ENCODE results near the gene CPXM1. TPM values are rescaled to one million over a fixed set of nuclear protein-coding genes. Genes with fewer than 3 reads are reported as not detected.
"Not testable (repeated sequence)": the region's sequence is repeated elsewhere in the genome, so short reads cannot be mapped to it uniquely, and the experiment has no call there.

The CPXM1 gene
- total RNA-seq, 1 donor from 2014 or later, result 0.14 TPM

DNA sequence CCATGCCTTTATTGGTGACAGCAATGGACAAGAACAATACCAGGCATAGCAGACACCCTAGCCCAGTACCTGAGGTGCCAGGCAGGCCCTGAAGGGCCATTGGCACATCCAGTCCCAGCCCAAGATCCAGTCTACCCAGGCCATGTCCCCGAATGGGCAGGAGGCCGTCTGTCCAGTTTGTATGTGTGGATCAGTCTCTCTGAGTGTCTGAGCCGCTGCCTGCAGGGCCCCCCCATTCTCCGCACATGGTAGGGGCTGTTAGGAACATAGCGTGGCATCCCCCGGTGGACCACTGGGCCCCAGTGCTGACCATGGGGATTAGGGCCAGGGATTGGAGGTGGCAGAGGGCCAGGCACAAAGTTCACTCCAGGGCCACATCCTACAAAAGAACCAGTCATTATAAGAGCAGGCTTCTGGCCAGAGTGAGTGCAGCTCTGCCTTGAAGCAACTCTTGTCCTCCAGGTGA, 34.9 kb upstream of the CPXM1 start:
- DNase-seq, result no peak
- peaks cover 6% of the 10 kb centered on the region for H3K27me3 Mint-ChIP-seq
- intact Hi-C loops (cut with micrococcal nuclease), result no loop called here
- H3K27ac Mint-ChIP-seq, result no peak overlapping the region
- H3K36me3 Mint-ChIP-seq (ENCODE audit: low read depth), result peaks cover 32% of the 10 kb centered on the region
- peaks cover 4% of the 10 kb centered on the region for H3K9me3 Mint-ChIP-seq
- H3K4me3 Mint-ChIP-seq, result no peak overlapping the region
- peaks cover 14% of the 10 kb centered on the region for H3K4me1 Mint-ChIP-seq

DNA sequence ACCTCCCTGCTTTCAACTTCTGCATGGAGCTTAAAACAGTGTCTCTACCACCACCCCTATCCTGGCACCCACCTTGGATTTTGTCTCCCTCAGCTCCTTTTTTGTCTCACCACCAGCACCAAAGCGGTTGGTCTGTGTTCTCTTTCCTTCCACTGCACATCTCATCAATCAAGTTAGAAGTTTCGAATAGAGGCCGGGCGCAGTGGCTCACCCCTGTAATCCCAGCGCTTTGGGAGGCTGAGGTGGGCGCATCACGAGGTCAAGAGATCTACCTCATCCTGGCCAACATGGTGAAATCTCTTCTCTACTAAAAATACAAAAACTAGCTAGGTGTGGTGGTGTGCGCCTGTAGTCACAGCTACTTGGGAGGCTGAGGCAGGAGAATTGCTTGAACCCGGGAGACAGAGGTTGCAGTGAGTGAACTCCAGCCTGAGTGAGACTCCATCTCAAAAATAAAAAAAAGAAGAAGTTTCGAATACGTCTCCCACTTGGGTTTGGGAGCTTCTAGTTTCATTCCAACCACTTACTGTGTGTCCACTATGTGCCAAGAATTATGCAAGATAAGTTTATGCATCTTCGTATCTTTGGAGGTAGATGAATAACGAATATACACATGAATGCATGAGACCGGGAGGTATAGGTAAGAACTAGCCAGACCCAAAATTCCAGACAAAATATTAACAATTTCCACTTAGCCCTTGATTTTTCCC, 34.1 kb upstream of the CPXM1 start:
- DNase-seq, result no peak
- Mint-ChIP-seq H3K4me3 (no peak overlapping the region), H3K4me1 (peaks cover 13% of the 10 kb centered on the region), H3K9me3 (peaks cover 4% of the 10 kb centered on the region), H3K27me3 (peaks cover 10% of the 10 kb centered on the region), H3K36me3 (ENCODE audit: low read depth) (peaks cover 32% of the 10 kb centered on the region), H3K27ac (no peak overlapping the region)
- intact Hi-C loops (cut with micrococcal nuclease), result no loop called here

DNA sequence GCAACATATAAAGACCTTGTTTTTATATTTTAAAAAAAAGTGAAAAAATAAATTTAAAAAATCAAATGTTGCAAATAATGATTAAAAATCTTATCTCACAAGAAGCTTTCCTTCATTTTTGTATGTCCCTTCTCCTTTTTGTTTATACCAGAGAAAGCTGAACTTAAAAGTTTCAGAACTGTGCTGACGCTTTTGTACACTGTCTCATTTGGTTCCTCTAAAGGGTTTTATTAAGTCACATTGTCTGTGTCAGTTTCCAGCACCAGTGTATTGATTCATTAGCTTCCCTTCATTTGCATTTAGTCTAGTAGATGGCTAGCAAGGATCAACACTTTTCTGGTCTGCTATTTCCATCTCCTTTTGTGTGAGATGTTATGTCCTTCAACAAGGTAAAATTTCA, 33.3 kb upstream of the CPXM1 start:
- H3K27me3 Mint-ChIP-seq, result peaks cover 15% of the 10 kb centered on the region
- no peak overlapping the region for H3K27ac Mint-ChIP-seq
- H3K4me3 Mint-ChIP-seq, result no peak overlapping the region
- DNase-seq, result no peak
- H3K9me3 Mint-ChIP-seq, result no peaks in the 10 kb centered on the region
- peaks cover 29% of the 10 kb centered on the region for H3K36me3 Mint-ChIP-seq (ENCODE audit: low read depth)
- peaks cover 8% of the 10 kb centered on the region for H3K4me1 Mint-ChIP-seq
- intact Hi-C loops (cut with micrococcal nuclease), result no loop called here

GRCh38 chr20:2831206-2831605, 30.8 kb upstream of the CPXM1 start:
- DNase-seq, result not testable (repeated sequence)

DNA sequence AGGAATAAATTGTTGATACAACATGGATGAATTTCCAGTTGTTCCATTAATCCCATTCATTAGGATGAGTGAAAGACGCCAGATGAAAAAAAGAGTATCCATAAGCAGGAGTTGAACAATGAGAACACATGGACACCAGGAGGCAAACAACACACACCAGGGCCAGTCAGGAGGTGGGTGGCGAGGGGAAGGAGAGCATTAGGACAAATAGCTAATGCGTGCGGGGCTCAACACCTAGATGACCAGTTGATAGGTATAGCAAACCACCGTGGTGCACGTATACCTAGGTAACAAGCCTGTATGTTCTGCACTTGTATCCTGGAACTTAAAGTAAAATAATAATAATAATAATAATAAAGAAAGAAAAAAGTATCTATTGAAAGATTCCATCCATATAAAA, 28.9 kb upstream of the CPXM1 start:
- H3K27ac Mint-ChIP-seq, result no peak overlapping the region
- intact Hi-C loops (cut with micrococcal nuclease), result no loop called here
- peaks cover 22% of the 10 kb centered on the region for H3K4me1 Mint-ChIP-seq
- peaks cover 3% of the 10 kb centered on the region for H3K36me3 Mint-ChIP-seq (ENCODE audit: low read depth)
- DNase-seq, result no peak
- H3K4me3 Mint-ChIP-seq, result no peak overlapping the region
- H3K9me3 Mint-ChIP-seq, result no peaks in the 10 kb centered on the region
- peaks cover 43% of the 10 kb centered on the region for H3K27me3 Mint-ChIP-seq

More at GRCh38 chr20:2831206-2831605, 30.8 kb upstream of the CPXM1 start:
- intact Hi-C loops (cut with micrococcal nuclease); H3K36me3 Mint-ChIP-seq (ENCODE audit: low read depth); H3K27ac Mint-ChIP-seq; H3K9me3 Mint-ChIP-seq; H3K4me3 Mint-ChIP-seq: not testable (repeated sequence)
- peaks cover 38% of the 10 kb centered on the region for H3K27me3 Mint-ChIP-seq
- peaks cover 17% of the 10 kb centered on the region for H3K4me1 Mint-ChIP-seq

GRCh38 chr20:2826655-2827054, 26.2 kb upstream of the CPXM1 start:
- Mint-ChIP-seq H3K36me3 (ENCODE audit: low read depth) (no peaks in the 10 kb centered on the region), H3K4me3 (peak overlapping the region; percentile 19), H3K27me3 (peaks cover 41% of the 10 kb centered on the region), H3K4me1 (peaks cover 22% of the 10 kb centered on the region), H3K27ac (no peak overlapping the region), H3K9me3 (no peaks in the 10 kb centered on the region)
- intact Hi-C loops (cut with micrococcal nuclease), result no loop called here
- DNase-seq, result no peak

DNA sequence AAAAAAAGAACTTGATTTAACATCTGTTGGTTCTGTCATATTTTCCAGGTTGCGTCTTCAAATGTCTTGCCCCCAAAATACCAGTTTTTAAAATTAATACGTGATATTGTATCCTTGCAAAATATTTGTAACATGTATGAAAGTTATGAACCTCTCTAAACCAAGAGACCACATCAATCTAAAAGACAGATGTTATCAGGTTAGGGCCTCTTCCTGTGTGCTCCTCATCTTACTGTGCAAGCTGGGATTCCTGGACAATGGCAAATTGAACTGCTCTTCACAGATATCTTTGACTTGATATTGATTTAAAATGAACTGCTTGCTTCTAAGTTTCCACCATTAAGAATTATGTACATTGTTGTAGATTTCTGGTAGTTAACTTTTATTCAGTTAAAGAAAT, 25.3 kb upstream of the CPXM1 start:
- peaks cover 24% of the 10 kb centered on the region for H3K4me1 Mint-ChIP-seq
- intact Hi-C loops (cut with micrococcal nuclease), result no loop called here
- H3K9me3 Mint-ChIP-seq, result no peaks in the 10 kb centered on the region
- no peak for DNase-seq
- peak overlapping the region; percentile 10 for H3K4me3 Mint-ChIP-seq
- H3K27me3 Mint-ChIP-seq, result peaks cover 45% of the 10 kb centered on the region
- H3K36me3 Mint-ChIP-seq (ENCODE audit: low read depth), result no peaks in the 10 kb centered on the region
- no peak overlapping the region for H3K27ac Mint-ChIP-seq

GRCh38 chr20:2822073-2822472, 21.6 kb upstream of the CPXM1 start:
- DNase-seq, result peak; percentile 88
- Mint-ChIP-seq H3K9me3 (no peaks in the 10 kb centered on the region), H3K4me1 (peaks cover 28% of the 10 kb centered on the region), H3K4me3 (peak overlapping the region; percentile 70), H3K27me3 (peaks cover 47% of the 10 kb centered on the region), H3K27ac (no peak overlapping the region), H3K36me3 (ENCODE audit: low read depth) (no peaks in the 10 kb centered on the region)
- intact Hi-C loops (cut with micrococcal nuclease), result no loop called here

GRCh38 chr20:2820896-2821869, 20.8 kb upstream of the CPXM1 start:
- Mint-ChIP-seq H3K36me3 (ENCODE audit: low read depth) (no peaks in the 10 kb centered on the region), H3K4me3 (peak overlapping the region; percentile 70), H3K4me1 (peaks cover 19% of the 10 kb centered on the region), H3K27me3 (peaks cover 41% of the 10 kb centered on the region), H3K27ac (no peak overlapping the region), H3K9me3 (no peaks in the 10 kb centered on the region)
- intact Hi-C loops (cut with micrococcal nuclease), result no loop called here
- DNase-seq, result no peak

DNA sequence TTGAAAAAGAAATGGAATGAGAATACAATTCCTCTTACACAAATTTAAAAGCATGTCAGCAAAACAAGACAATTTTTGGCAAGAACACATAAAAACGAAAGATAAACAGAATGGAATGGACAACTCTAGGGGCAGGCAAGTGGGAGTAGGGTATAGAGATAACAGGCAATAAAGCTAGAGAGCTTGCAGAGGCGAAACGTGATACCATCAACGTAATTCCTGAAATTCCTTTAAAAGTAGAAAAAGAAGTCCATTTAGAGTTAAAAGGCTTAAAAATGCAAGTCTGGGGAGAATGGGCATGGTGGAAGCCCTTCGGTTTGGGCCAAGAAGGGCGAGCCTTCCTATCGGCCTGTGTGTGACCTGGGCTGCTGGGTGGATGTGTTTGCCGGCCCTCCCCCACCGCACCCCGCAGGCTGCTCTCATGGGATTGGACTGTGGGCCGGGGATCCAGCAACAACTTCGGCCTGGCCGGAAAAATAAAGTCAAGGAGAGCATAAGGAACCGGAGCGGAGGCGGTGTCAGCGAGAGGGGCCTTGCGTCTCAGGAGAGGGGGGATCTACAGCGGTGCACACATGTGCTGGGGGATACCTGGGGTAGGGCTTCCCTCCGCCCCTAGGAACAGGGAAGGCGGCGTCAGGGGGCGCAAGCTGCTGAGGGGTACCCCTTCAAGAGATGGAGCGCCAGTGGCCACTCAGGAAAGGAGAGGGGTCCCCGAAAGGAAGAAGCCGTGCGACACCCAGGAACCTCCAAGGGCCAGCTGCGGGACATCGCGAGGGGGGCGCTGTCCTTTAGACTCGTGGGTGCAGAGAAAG, 19.9 kb upstream of the CPXM1 start:
- intact Hi-C loops (cut with micrococcal nuclease), result no loop called here
- no peak overlapping the region for H3K4me3 Mint-ChIP-seq
- H3K4me1 Mint-ChIP-seq, result peaks cover 13% of the 10 kb centered on the region
- peaks cover 40% of the 10 kb centered on the region for H3K27me3 Mint-ChIP-seq
- H3K9me3 Mint-ChIP-seq, result no peaks in the 10 kb centered on the region
- no peak overlapping the region for H3K27ac Mint-ChIP-seq
- no peak for DNase-seq
- no peaks in the 10 kb centered on the region for H3K36me3 Mint-ChIP-seq (ENCODE audit: low read depth)

DNA sequence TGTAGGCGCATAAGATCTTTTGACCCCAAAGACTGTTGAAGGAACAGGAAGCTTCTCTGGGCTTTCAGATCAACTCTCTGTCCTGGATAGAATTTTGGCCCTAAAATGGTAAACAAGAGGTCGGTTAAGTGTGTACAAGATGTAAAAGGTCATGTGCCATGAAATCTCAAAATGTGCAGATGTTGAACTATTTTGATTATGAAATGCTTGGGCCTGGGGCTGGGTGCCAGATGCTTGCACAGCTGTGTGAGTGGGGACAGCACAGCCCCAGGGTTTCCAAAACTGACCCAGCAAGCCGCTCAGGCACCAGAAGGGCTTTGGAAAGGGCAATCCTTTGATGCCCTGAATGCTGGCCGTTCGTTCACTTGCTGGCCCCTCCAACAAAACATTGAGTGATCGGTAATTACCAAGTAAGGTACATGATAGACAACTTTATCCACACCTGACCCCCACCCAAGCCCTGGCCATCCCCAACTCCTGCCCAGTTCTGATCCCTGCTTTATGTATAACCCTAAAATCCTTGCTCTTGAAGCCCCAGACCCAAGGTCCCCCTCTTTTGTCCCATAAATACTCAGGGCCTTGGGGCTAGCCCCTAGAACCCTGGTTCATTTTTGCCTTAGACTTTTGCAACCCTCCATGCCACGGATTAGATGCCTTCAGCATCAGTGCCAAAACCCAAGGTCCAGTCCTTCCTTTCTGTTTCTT, 17.6 kb upstream of the CPXM1 start:
- no peak for DNase-seq
- Mint-ChIP-seq H3K27me3 (peaks cover 57% of the 10 kb centered on the region), H3K27ac (no peak overlapping the region), H3K4me3 (no peak overlapping the region), H3K4me1 (peaks cover 13% of the 10 kb centered on the region), H3K36me3 (ENCODE audit: low read depth) (no peaks in the 10 kb centered on the region), H3K9me3 (no peaks in the 10 kb centered on the region)
- intact Hi-C loops (cut with micrococcal nuclease), result no loop called here

DNA sequence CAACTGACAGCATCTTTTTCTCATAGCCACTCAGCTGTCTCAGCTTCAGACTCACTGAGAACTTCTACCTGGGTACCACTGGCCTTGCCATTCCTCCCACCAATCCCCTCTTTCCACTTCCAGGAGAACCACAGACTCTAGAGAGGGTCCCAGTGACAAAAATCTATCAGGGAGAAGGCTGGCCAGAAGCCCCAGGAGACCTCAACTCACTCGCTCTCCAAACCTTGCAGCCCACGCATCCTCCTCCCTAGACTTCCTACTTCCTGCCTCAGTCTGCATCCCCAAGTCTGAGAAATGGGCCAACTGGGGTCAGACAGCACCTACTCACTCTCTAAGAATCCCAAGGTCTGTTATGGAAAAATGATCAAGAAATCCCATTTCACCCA, 16.9 kb upstream of the CPXM1 start:
- no peak overlapping the region for H3K4me3 Mint-ChIP-seq
- peaks cover 3% of the 10 kb centered on the region for H3K9me3 Mint-ChIP-seq
- peaks cover 2% of the 10 kb centered on the region for H3K36me3 Mint-ChIP-seq (ENCODE audit: low read depth)
- H3K4me1 Mint-ChIP-seq, result peaks cover 13% of the 10 kb centered on the region
- H3K27me3 Mint-ChIP-seq, result peaks cover 65% of the 10 kb centered on the region
- no peak overlapping the region for H3K27ac Mint-ChIP-seq
- intact Hi-C loops (cut with micrococcal nuclease), result no loop called here
- DNase-seq, result no peak
